Pons (tissue), 1 donor: ENCODE results near the gene MST1.

Experiments used
- DNase-seq: peaks from one replicate; pipeline ENCODE4 v3.0.0-alpha.2; 2016; ENCODE audit warnings: low spot score

MST1 gene

DNA sequence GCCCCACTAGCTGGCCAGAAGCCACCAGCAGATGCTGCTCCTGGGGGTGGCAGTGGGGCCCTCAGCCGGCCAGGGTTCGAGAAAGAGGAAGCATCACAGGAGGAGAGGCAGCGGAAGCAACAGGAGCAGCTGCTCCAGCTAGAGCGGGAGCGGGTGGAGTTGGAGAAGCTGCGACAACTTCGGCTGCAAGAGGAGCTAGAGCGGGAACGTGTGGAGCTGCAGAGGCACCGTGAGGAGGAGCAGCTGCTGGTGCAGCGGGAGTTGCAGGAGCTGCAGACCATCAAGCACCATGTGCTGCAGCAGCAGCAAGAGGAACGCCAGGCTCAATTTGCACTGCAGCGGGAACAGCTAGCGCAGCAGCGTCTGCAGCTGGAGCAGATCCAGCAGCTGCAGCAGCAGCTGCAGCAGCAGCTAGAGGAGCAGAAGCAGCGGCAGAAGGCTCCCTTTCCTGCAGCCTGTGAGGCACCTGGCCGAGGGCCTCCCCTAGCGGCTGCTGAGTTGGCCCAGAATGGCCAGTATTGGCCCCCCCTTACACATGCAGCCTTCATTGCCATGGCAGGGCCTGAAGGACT is 32.6 kb downstream of the MST1 start:
- no peak for DNase-seq

DNA sequence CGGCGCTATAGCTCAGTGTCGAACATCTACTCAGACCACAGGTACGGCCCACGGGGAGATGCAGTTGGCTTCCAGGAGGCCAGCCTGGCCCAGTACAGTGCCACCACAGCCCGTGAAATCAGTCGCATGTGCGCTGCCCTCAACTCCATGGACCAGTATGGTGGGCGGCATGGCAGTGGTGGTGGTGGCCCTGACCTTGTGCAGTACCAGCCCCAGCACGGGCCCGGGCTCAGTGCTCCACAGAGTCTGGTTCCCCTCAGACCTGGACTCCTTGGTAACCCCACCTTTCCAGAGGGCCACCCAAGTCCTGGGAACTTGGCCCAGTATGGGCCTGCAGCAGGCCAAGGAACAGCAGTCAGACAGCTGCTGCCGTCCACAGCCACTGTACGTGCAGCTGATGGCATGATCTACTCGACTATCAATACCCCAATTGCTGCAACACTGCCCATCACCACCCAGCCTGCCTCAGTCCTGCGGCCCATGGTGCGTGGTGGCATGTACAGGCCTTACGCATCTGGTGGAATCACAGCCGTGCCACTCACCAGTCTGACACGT is 33.5 kb downstream of the MST1 start:
- no peak for DNase-seq

DNA sequence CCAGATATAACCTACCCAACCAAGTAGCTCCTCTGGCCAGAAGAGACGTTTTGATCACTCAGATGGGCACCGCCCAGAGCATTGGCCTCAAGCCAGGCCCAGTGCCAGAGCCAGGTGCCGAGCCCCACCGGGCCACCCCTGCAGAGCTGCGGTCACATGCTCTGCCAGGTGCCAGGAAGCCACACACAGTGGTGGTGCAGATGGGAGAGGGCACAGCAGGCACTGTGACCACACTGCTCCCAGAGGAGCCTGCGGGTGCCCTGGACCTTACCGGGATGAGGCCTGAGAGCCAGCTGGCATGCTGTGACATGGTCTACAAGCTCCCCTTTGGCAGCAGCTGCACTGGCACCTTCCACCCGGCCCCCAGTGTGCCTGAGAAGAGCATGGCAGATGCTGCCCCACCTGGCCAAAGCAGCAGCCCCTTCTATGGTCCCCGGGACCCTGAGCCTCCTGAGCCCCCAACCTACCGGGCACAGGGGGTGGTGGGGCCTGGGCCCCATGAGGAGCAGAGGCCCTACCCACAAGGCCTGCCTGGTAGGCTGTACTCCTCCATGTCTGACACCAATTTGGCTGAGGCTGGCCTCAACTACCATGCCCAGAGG is 34.2 kb downstream of the MST1 start:
- DNase-seq = no peak

DNA sequence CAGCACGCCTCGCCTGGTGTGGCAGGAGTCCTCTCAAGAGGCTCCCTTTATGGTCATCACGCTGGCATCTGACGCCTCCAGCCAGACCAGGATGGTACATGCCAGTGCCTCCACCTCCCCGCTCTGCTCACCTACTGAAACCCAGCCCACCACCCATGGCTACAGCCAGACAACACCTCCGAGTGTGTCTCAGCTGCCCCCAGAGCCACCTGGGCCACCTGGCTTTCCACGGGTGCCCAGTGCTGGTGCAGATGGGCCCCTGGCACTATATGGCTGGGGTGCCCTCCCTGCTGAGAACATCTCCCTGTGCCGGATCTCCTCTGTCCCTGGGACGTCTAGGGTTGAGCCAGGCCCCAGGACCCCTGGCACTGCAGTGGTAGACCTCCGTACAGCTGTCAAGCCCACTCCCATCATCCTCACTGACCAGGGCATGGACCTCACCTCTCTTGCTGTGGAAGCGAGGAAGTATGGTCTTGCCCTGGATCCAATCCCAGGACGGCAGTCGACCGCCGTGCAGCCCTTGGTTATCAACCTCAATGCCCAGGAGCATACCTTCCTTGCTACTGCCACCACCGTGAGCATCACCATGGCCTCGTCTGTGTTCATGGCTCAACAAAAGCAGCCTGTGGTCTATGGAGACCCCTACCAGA is 35.0 kb downstream of the MST1 start:
- no peak for DNase-seq

DNA sequence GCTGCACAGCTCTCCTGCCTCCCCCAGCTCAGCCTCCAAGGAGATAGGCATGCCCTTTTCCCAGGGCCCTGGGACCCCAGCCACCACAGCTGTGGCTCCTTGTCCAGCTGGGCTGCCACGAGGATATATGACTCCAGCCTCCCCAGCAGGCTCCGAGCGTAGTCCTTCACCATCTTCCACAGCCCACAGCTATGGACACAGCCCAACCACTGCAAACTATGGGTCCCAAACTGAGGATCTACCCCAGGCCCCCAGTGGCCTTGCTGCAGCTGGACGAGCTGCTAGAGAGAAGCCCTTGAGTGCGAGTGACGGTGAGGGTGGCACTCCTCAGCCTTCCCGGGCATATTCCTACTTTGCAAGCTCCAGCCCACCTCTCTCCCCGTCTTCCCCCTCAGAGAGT is 35.7 kb downstream of the MST1 start:
- no peak for DNase-seq

DNA sequence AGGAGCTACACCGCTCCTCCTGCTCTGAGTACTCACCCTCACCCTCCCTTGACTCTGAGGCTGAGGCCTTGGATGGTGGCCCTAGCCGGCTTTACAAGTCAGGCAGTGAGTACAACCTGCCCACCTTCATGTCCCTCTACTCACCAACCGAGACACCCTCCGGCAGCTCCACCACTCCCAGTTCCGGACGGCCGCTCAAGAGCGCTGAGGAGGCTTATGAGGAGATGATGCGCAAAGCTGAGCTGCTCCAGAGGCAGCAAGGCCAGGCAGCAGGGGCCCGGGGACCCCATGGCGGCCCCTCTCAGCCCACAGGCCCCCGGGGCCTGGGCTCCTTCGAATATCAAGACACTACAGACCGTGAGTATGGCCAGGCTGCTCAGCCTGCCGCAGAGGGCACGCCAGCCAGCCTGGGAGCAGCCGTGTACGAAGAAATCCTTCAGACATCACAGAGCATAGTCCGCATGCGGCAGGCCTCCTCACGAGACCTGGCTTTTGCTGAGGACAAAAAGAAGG is 36.3 kb downstream of the MST1 start:
- DNase-seq = no peak

DNA sequence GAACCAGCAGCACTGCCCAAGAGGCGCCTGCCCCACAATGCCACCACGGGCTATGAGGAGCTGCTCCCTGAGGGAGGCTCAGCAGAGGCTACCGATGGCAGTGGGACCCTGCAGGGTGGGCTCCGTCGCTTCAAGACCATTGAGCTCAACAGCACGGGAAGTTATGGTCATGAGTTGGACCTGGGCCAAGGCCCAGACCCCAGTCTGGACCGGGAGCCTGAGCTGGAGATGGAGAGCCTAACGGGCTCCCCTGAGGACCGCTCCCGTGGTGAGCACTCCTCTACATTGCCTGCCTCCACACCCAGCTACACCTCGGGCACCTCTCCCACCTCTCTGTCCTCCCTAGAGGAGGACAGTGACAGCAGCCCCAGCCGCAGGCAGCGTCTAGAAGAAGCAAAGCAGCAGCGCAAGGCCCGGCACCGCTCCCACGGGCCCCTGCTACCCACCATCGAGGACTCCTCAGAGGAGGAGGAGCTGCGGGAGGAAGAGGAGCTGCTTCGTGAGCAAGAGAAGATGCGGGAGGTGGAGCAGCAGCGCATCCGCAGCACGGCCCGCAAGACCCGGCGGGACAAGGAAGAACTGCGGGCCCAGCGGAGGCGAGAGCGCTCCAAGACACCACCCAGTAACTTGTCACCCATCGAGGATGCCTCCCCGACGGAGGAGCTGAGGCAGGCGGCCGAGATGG is 36.9 kb downstream of the MST1 start:
- no peak for DNase-seq

DNA sequence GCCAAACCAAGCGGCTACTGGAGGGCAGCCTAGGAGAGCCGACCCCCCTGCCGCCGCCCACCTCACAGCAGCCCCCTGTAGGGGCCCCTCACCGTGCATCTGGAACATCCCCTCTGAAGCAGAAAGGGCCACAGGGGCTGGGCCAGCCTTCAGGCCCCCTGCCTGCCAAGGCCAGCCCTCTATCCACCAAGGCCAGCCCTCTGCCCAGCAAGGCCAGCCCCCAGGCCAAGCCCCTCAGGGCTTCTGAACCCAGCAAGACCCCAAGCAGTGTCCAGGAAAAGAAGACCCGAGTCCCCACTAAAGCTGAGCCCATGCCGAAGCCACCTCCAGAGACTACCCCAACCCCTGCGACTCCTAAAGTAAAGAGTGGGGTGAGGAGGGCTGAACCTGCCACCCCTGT is 38.6 kb downstream of the MST1 start:
- no peak for DNase-seq

DNA sequence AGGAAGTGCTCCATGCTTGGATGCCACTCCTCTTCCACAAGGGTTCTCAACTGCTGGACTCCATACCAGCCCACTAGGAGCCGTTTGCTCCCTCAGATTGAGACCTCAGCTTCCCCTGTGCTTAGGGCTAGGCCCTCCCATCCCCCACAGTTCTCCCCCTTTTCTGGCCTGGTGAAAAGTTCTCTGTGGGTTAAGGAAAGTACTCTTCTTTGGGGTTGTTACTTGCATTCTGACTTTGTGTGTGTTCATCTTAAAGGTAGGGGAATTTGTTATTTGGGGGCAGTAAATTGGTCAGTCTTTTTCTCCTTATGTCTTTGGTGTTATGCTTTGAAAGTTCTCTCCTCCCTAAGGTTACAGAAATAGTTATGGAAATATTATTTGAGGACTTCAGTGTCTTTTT is 39.1 kb downstream of the MST1 start:
- no peak for DNase-seq

DNA sequence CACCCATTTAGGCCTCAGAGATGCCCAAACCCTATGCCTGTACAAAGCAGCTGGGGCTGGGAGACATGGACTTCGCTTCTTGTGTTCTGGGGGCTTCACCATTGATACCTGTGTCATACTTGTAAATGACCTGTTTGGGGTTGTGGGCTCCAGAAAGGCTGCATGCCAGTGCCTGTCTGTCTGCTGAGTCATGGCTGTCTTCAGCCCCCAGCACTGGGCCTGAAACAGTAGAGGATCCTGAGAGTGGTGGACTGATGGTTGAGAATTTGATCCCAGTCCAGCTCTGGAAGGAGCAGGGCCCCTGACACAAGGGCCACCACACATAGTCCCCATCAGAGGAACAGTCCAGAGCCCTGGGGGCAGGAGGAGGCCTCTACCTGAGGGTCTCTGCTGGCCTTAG is 39.7 kb downstream of the MST1 start:
- DNase-seq = no peak

DNA sequence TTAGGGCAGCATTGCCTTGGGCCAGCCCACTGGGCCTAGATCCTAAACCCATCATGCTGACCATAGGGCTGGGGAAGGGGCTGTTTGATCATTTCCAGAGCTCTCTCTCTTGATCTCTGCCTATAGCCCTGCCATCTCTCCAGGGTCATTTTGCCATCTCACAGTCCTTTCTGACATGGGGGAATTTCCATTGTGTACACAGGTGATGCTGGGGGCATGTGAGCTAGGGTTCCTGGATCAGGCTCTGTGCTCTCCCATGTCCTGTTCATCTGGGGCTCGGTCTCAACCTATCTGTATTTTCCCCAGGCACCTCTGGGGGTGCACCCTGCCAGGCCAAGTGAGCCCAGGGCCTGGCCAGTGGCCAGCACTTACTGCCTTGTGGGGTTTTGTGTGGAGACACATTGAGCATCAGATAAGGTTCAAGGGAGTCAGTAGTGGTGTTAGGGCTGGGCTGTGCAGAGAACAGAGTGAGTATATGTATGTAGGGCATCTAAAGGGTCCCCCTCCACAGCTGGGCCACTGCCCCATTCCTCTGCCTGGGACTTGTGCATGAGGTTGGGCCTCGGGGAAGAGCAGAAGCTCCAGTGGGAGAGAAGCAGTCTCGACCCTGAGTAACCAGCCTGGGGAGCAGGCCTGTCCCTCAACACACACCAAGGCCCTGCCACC is 40.8 kb downstream of the MST1 start:
- no peak for DNase-seq

DNA sequence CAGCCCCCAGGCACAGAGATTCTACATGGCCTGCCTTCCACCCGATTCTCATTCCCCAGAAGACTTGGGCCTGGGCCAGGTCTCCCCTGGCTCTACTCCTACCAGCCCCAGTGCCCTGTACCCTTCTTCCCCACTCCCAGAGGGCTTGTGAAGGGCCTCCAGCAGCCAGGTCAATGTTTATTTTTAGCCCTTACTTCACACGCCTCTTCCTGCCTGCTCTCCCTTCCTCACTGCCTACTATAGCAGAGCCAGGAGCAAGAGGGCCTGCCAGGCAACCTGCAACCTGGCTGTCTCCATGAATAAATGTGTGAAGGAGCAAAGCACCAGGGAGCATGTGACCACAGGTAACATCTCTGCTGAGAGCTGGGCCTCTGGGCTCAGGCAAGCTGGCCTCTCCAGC is 41.5 kb downstream of the MST1 start:
- no peak for DNase-seq

DNA sequence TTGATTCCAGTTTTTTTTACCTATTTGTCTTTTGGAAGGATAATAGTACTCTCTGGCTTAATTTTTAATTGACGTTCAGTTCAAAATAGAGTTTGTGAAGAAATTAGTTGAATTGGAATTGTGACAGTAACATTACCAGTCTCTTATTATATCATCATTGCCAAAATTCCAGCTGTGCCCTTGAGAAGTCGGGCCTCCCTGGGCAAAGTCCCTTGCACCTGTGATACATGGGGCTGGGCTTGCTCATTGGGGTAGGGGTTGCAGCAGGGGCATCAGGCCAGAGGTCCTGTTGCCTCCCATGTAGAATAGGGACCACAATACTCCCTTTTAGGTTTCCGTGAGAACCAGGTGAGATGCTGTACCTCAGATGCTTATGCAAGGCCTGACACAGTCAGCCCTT is 43.0 kb downstream of the MST1 start:
- no peak for DNase-seq

DNA sequence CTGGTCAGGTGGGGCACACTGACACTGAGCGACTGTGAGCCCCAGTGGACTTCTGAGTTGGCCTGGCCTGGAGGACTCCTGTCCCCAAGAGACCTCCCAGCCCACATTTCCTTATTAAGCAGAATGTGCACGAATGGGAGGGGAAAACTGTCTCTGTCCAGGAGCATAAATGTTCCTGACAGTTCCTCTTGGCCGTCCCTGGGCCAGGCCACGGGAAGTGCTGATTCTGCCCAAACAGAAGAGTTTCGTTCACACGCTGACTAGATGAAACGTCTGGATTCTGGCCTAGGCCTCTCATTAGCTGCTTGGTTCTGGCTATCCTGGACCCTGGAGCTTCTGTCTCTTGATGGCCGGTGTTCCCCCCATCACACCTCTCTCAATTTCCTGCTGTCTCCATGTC is 44.6 kb downstream of the MST1 start:
- DNase-seq = no peak

DNA sequence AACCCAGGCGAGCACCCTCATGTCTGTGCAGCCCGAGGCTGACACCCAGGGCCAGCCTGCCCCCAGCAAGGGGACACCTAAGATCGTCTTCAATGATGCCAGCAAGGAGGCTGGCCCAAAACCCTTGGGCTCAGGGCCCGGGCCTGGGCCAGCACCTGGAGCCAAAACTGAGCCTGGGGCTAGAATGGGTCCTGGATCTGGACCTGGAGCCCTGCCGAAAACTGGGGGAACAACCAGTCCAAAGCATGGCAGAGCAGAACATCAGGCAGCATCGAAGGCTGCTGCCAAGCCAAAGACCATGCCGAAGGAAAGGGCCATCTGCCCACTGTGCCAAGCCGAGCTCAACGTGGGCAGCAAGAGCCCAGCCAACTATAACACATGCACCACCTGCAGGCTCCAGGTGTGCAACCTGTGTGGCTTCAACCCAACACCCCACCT is 46.5 kb downstream of the MST1 start:
- DNase-seq = no peak

DNA sequence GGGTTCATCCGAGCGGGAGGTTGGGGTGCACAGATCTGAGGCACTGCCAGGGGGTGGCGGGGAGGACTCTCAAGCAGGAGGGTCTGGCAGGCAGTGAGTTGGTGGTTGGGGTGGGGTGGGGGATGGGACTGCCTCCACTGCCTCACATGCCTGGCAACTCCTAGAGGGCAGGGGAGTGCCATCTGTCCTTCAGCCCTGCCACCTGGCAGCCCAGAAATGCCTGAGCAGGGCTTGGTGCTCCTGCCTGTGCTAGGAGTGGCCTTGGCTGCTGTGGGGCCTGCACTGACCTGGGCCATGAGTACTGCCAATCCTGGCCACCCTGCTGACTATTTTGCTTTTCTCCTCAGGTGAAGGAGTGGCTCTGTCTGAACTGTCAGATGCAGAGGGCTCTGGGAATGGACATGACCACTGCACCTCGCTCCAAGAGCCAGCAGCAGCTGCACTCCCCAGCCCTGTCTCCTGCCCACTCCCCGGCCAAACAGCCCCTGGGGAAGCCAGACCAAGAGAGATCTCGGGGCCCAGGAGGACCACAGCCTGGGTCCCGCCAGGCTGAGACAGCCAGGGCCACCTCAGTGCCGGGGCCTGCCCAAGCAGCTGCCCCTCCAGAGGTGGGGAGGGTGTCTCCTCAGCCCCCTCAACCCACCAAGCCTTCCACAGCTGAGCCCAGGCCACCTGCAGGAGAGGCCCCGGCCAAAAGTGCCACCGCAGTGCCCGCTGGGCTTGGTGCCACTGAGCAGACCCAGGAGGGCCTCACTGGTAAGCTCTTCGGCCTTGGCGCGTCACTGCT is 47.2 kb downstream of the MST1 start:
- DNase-seq = no peak

DNA sequence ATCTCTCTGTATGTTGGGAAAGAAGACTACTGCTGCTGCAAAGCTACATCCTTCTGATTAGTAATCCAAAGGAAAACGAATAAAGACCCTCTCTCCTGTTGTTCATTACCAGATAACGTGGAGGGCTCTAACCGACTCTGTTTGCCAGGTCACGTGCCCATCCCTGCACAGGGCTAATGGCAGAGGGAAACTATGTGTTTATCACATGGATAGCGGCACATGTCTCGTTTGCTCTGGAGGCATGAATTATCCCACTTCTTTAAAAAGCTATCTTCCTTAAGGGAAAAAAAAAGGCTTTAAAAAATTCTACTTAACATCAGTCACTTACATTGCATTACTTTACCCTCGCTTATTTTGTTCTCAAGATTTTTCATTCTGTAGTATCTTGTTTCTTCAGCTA is 48.0 kb downstream of the MST1 start:
- no peak for DNase-seq

DNA sequence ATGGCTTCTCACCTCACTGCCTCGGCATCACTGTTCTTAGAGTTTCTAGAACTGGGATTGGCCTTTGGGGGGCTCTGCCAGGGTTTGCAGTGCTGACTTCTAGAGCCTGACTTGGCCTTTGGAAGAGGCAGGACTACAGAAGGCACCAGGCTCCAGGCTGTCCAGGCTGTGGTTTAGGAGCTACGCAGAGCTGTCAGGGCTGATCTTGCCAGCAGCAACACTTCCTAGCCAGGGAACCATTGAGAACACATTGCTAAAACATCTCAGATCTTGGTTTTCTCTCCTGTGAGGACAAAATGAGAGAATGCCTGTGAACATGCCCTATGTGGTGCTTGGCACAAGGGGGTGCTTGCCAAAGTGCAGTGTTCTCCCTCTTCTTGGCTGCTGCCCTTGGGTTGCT is 49.7 kb downstream of the MST1 start:
- DNase-seq = no peak

DNA sequence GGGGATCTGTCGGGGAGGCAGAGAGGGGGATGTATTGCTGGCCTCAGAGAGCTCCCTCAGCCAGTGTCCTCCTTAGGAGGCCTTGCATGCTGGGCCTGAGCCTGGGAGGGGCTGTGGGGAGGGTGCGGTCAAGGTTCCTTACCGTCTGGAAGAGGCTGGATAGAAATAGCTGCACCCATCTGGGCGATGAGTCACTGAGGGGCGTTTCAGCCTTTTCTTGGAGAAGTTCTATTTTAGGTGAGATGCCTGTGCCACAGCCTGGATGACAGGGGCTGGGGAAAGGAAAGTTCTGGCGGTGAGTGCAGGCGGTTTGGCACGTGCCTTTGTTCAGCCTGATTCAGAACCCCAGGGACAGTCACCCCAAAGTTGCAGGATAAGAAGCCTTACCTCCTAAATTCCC is 50.8 kb downstream of the MST1 start:
- DNase-seq = no peak

DNA sequence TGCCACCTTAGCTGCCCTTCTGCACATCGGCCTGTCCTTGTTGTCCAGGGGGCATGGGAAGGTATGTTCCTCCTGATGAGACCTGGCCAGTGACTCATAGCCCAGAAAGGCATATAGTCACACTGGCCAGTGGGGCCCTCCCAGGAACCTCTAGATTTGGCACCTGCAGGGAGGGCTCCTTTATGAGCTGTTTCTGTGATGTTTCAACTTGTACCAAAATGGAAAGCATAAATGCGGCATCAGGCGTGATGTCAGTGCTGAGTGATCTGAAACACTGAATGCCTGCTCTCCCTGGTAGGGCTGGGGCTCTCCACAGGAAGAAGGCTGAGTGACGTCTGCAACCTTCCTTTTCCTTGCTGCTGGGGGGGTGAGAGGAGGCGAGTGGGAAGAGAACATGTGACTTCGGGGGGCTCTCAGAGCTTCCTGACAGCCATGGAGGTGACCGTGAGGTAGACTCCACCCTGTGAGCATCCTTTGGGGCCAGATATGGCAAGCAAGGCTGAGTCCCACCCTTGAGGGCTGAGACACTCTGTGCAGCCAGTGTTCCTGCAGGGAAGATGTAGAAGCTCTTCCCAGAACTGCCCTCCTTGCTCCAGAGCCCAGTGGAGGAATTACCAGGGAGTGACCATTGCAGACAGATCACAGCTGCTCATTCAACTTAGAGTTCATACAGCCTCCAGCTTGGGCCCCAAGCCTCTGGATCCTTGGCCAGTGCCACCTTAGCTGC is 52.2 kb downstream of the MST1 start:
- no peak for DNase-seq

DNA sequence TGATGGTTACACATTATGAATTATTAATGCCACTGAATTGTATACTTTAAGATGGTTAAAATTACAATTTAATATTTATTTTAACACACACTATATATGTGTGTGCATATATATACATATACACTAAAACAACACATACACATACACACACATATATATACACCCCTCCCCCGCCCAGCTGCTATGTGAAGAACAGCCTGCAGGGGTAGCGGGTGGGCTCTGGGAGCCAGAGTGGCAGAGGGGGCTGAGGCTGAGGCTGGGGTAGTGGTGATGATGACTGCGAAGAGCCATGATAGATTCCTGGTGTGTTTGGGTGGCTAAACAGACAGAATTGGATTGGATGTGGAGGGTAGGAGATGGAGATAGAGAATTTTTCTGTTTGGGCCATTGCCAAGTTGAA is 54.5 kb downstream of the MST1 start:
- DNase-seq = no peak
